Neural cell (in vitro differentiated cells): ENCODE results near the gene PEG3.

ENCODE experiments used
- EZH2 ChIP-seq: fragments of 200-600, 300-800 bp; shearing (Covaris generic), sonication (generic); IDR thresholded peaks from 2 replicates; pipeline ENCODE4 v1.6.1; 2014; ENCODE audit warnings: antibody characterized with exemption, low read length, borderline replicate concordance, mild to moderate bottlenecking; ENCODE audit not compliant: insufficient read depth, poor library complexity, severe bottlenecking
- POLR2AphosphoS5 ChIP-seq: IDR thresholded peaks from 2 replicates; pipeline ENCODE4 v1.6.1; 2012

GRCh38 chr19:56835401-56835800 lies 5.1 kb downstream of the PEG3 start:
- TF ChIP-seq POLR2AphosphoS5 (no peak), EZH2 (no peak)
